Liver (tissue), 9 donors: ENCODE results near the gene NPAS1. TPM values are rescaled to one million over a fixed set of nuclear protein-coding genes. Genes with fewer than 3 reads are reported as not detected.

Experiments
- DNase-seq: peaks from one replicate; pipeline ENCODE4 v3.0.0-alpha.2; 2017; ENCODE audit warnings: low spot score
- H3K27ac ChIP-seq, 2 donors: one replicate each; pipeline ENCODE4 v1.7.0; 2013; ENCODE audit warnings: inconsistent platforms in 2 of 2, low read length in 2 of 2, control low read depth in 1 of 2, low read depth in 1 of 2, mild to moderate bottlenecking in 1 of 2
- H3K27me3 ChIP-seq, 4 donors: one replicate each; pipeline versions ENCODE4 v1.6.1 to v1.7.0; 2013; ENCODE audit warnings: low read length in 3 of 4, inconsistent platforms in 1 of 4, mild to moderate bottlenecking in 1 of 4, moderate library complexity in 1 of 4; ENCODE audit not compliant: control insufficient read depth in 4 of 4, insufficient read depth in 4 of 4
- H3K36me3 ChIP-seq, 4 donors: one replicate each; pipeline versions ENCODE4 v1.6.1 to v1.7.0; 2013; ENCODE audit warnings: low read length in 3 of 4, mild to moderate bottlenecking in 3 of 4, low read depth in 1 of 4, moderate library complexity in 1 of 4; ENCODE audit not compliant: control insufficient read depth in 4 of 4, insufficient read depth in 3 of 4
- H3K4me1 ChIP-seq, 4 donors: one replicate each; pipeline versions ENCODE4 v1.6.1 to v1.7.0; 2013; ENCODE audit warnings: low read length in 3 of 4, mild to moderate bottlenecking in 3 of 4, moderate library complexity in 1 of 4; ENCODE audit not compliant: control insufficient read depth in 4 of 4, insufficient read depth in 4 of 4
- H3K4me3 ChIP-seq, 3 donors: one replicate each; pipeline versions ENCODE4 v1.6.1 to v1.7.0; 2013; ENCODE audit warnings: low read length in 3 of 3, control low read depth in 1 of 3, low read depth in 1 of 3, mild to moderate bottlenecking in 1 of 3
- H3K9ac ChIP-seq, 2 donors: one replicate each; pipeline ENCODE4 v1.7.0; 2013; ENCODE audit warnings: low read length in 2 of 2, mild to moderate bottlenecking in 2 of 2, moderate library complexity in 2 of 2, control low read depth in 1 of 2, low read depth in 1 of 2
- H3K9me3 ChIP-seq, 4 donors: one replicate each; pipeline versions ENCODE4 v1.6.1 to v1.7.0; 2013; ENCODE audit warnings: low read length in 3 of 4; ENCODE audit not compliant: control insufficient read depth in 4 of 4
- ATF3 ChIP-seq: IDR thresholded peaks from 2 replicates; pipeline ENCODE4 v1.6.1; 2016; ENCODE audit warnings: antibody characterized with exemption
- CTCF ChIP-seq: fragments of 150-350 bp; IDR thresholded peaks from 2 replicates; pipeline ENCODE4 v1.5.1; 2017; ENCODE audit warnings: improper control_type of control experiment, low read depth, low read length; ENCODE audit not compliant: missing input control
- EGR1 ChIP-seq, 2 donors: IDR thresholded peaks; 2 replicates each; pipeline ENCODE4 v1.6.1; 2016 to 2018; ENCODE audit warnings: antibody characterized with exemption in 2 of 2, low read depth in 2 of 2
- FOXA1 ChIP-seq: IDR thresholded peaks from 2 replicates; pipeline ENCODE4 v1.6.1; 2016; ENCODE audit warnings: antibody characterized with exemption
- FOXA2 ChIP-seq: IDR thresholded peaks from 2 replicates; pipeline ENCODE4 v1.6.1; 2016; ENCODE audit warnings: antibody characterized with exemption
- GABPA ChIP-seq, 2 donors: IDR thresholded peaks in 1 of 2; conservative IDR thresholded peaks in 1 of 2; 2 replicates each; pipeline ENCODE4 v1.6.1; 2016; ENCODE audit warnings: antibody characterized with exemption in 2 of 2, mild to moderate bottlenecking in 1 of 2, moderate library complexity in 1 of 2
- HNF4A ChIP-seq, 2 donors: conservative IDR thresholded peaks; 2 replicates each; pipeline ENCODE4 v1.6.1; 2016; ENCODE audit warnings: antibody characterized with exemption in 2 of 2, mild to moderate bottlenecking in 2 of 2
- HNF4G ChIP-seq: IDR thresholded peaks from 2 replicates; pipeline ENCODE4 v1.6.1; 2016; ENCODE audit warnings: antibody characterized with exemption
- JUND ChIP-seq, 2 donors: IDR thresholded peaks; 2 replicates each; pipeline ENCODE4 v1.6.1; 2016; ENCODE audit warnings: antibody characterized with exemption in 2 of 2
- NR2F2 ChIP-seq: IDR thresholded peaks from 2 replicates; pipeline ENCODE4 v1.6.1; 2016; ENCODE audit warnings: antibody characterized with exemption
- RAD21 ChIP-seq, 2 donors: IDR thresholded peaks; 2 replicates each; pipeline ENCODE4 v1.6.1; 2016; ENCODE audit warnings: antibody characterized with exemption in 2 of 2, mild to moderate bottlenecking in 2 of 2
- RXRA ChIP-seq, 2 donors: IDR thresholded peaks; 2 replicates each; pipeline ENCODE4 v1.6.1; 2017 to 2018; ENCODE audit warnings: antibody characterized with exemption in 2 of 2, mild to moderate bottlenecking in 1 of 2
- SP1 ChIP-seq: IDR thresholded peaks from 2 replicates; pipeline ENCODE4 v1.6.1; 2018; ENCODE audit warnings: antibody characterized with exemption, mild to moderate bottlenecking
- TAF1 ChIP-seq: conservative IDR thresholded peaks from 2 replicates; pipeline ENCODE4 v1.6.1; 2016; ENCODE audit warnings: antibody characterized with exemption, mild to moderate bottlenecking
- YY1 ChIP-seq: IDR thresholded peaks from 2 replicates; pipeline ENCODE4 v1.6.1; 2016; ENCODE audit warnings: antibody characterized with exemption, mild to moderate bottlenecking
- WGBS: extraction: QIAGEN DNeasy Blood & Tissue Kit; methylation state at CpG from one replicate; pipeline ENCODE4 v1.1.7; 2013; 5-methylcytosine and 5-hydroxymethylcytosine counted together
- polyA plus RNA-seq, 2 donors: library from polyadenylated mRNA; stranded (reverse) in 1 of 2; unstranded in 1 of 2; fragments of 200-250 nt in 1 of 2; fragments of >200 nt in 1 of 2; fragmentation: Nextera tagmentation in 1 of 2; extraction: Ambion mirVana in 1 of 2; gene quantifications; one replicate each; pipeline versions ENCODE4 v1.2.1 to v1.2.3, GENCODE V29; 2013 to 2015
- total RNA-seq, 2 donors: library from RNA; depleted of rRNA; stranded (reverse); fragments of >200 nt; gene quantifications; one replicate each; pipeline ENCODE4 v1.2.3, GENCODE V29; 2014
- TF ChIP-seq, protein P1 (sequence below): IDR thresholded peaks from 2 replicates; pipeline ENCODE4 v1.6.1; 2016; ENCODE audit warnings: antibody characterized with exemption
- TF ChIP-seq, protein P2 (sequence below): IDR thresholded peaks from 2 replicates; pipeline ENCODE4 v1.6.1; 2016; ENCODE audit warnings: antibody characterized with exemption
- TF ChIP-seq, protein P3 (sequence below): IDR thresholded peaks from 2 replicates; pipeline ENCODE4 v1.6.1; 2016; ENCODE audit warnings: antibody characterized with exemption, mild to moderate bottlenecking
- donor health status: healthy.
- donor health status: healthy.
- donor health status: healthy.
- donor health status: healthy.
- donor health status: healthy.

The NPAS1 gene
- total and polyA plus RNA-seq, 4 donors, result 0.22 TPM; not detected in 3

DNA sequence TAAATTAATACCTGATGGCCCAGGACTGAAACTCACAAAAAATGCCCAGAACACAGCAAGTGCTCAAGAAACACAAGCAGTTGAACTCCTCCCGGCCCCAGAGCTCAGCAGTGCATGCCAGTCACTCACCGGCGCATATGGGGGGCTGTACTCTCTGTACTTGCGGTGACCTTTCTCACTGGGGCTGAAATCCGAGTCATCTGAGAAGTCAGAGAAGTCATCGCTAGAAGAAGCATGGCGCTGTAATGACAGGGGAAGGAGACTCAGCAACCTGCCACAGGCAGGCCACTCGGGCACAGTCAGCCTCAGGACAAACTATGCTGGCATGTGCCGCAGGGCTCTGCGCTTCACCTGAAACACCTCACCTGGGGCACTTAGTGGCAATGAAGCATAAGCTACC, 74.2 kb downstream of the NPAS1 start:
- peaks cover 9 to 39% (median 25%) of the 10 kb centered on the region in 4 donors for H3K36me3 ChIP-seq
- no peaks in the 10 kb centered on the region for H3K27me3 ChIP-seq
- no peak overlapping the region for H3K27ac ChIP-seq
- TF ChIP-seq CTCF (no peak), HNF4G (no peak), FOXA1 (no peak), ATF3 (no peak), RAD21 (IDR thresholded peaks at IDR 0.05) (no peak), EGR1 (IDR thresholded peaks at IDR 0.05; ENCODE audit: low read depth in 2 of 2) (no peak), FOXA2 (no peak), SP1 (no peak), TAF1 (no peak), YY1 (no peak), JUND (IDR thresholded peaks at IDR 0.05) (no peak), RXRA (IDR thresholded peaks at IDR 0.05) (no peak), HNF4A (conservative IDR thresholded peaks at IDR 0.05) (no peak), GABPA (IDR thresholded peaks at IDR 0.05 in 1 of 2, conservative IDR thresholded peaks at IDR 0.05 in 1 of 2) (no peak), NR2F2 (no peak)
- TF ChIP-seq, protein P1, sequence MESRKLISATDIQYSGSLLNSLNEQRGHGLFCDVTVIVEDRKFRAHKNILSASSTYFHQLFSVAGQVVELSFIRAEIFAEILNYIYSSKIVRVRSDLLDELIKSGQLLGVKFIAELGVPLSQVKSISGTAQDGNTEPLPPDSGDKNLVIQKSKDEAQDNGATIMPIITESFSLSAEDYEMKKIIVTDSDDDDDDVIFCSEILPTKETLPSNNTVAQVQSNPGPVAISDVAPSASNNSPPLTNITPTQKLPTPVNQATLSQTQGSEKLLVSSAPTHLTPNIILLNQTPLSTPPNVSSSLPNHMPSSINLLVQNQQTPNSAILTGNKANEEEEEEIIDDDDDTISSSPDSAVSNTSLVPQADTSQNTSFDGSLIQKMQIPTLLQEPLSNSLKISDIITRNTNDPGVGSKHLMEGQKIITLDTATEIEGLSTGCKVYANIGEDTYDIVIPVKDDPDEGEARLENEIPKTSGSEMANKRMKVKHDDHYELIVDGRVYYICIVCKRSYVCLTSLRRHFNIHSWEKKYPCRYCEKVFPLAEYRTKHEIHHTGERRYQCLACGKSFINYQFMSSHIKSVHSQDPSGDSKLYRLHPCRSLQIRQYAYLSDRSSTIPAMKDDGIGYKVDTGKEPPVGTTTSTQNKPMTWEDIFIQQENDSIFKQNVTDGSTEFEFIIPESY, result no peak
- TF ChIP-seq, protein P2, sequence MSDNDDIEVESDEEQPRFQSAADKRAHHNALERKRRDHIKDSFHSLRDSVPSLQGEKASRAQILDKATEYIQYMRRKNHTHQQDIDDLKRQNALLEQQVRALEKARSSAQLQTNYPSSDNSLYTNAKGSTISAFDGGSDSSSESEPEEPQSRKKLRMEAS, result no peak
- TF ChIP-seq, protein P3, sequence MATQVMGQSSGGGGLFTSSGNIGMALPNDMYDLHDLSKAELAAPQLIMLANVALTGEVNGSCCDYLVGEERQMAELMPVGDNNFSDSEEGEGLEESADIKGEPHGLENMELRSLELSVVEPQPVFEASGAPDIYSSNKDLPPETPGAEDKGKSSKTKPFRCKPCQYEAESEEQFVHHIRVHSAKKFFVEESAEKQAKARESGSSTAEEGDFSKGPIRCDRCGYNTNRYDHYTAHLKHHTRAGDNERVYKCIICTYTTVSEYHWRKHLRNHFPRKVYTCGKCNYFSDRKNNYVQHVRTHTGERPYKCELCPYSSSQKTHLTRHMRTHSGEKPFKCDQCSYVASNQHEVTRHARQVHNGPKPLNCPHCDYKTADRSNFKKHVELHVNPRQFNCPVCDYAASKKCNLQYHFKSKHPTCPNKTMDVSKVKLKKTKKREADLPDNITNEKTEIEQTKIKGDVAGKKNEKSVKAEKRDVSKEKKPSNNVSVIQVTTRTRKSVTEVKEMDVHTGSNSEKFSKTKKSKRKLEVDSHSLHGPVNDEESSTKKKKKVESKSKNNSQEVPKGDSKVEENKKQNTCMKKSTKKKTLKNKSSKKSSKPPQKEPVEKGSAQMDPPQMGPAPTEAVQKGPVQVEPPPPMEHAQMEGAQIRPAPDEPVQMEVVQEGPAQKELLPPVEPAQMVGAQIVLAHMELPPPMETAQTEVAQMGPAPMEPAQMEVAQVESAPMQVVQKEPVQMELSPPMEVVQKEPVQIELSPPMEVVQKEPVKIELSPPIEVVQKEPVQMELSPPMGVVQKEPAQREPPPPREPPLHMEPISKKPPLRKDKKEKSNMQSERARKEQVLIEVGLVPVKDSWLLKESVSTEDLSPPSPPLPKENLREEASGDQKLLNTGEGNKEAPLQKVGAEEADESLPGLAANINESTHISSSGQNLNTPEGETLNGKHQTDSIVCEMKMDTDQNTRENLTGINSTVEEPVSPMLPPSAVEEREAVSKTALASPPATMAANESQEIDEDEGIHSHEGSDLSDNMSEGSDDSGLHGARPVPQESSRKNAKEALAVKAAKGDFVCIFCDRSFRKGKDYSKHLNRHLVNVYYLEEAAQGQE, result no peak
- no peak overlapping the region for H3K9ac ChIP-seq
- WGBS, result 93% methylated on average over 10 of the region's 10 CpGs
- no peak overlapping the region for H3K4me3 ChIP-seq
- DNase-seq, result no peak
- H3K9me3 ChIP-seq, result no peaks in the 10 kb centered on the region
- H3K4me1 ChIP-seq, result peaks cover 7 to 32% (median 16%) of the 10 kb centered on the region in 4 donors
